Neuronal stem cell (in vitro differentiated cells): ENCODE results near the gene SEMA4B.

Experiments
- DNase-seq: peaks from one replicate; pipeline ENCODE4 v3.0.0-alpha.2; 2013; ENCODE audit warnings: low spot score
- H2AFZ ChIP-seq: one replicate; pipeline ENCODE4 v1.6.1; 2013; ENCODE audit warnings: mild to moderate bottlenecking, low read length, inconsistent platforms
- H2AK5ac ChIP-seq: 2 replicates; pipeline ENCODE4 v1.6.1; 2013; ENCODE audit warnings: low read depth, mild to moderate bottlenecking, inconsistent platforms, low read length, moderate library complexity, mixed read lengths
- H2BK120ac ChIP-seq: 2 replicates; pipeline ENCODE4 v1.6.1; 2013; ENCODE audit warnings: low read depth, mild to moderate bottlenecking, inconsistent platforms, low read length, moderate library complexity, mixed read lengths
- H2BK12ac ChIP-seq: one replicate; pipeline ENCODE4 v1.6.1; 2013; ENCODE audit warnings: low read length, inconsistent platforms
- H2BK15ac ChIP-seq: 2 replicates; pipeline ENCODE4 v1.6.1; 2013; ENCODE audit warnings: mild to moderate bottlenecking, low read length, inconsistent platforms, mixed read lengths
- H2BK5ac ChIP-seq: one replicate; pipeline ENCODE4 v1.6.1; 2013; ENCODE audit warnings: inconsistent platforms, mild to moderate bottlenecking, low read length, moderate library complexity
- H3K14ac ChIP-seq: one replicate; pipeline ENCODE4 v1.6.1; 2013; ENCODE audit warnings: low read length, inconsistent platforms
- H3K18ac ChIP-seq: 2 replicates; pipeline ENCODE4 v1.6.1; 2013; ENCODE audit warnings: low read length, inconsistent platforms
- H3K23ac ChIP-seq: 2 replicates; pipeline ENCODE4 v1.6.1; 2013; ENCODE audit warnings: low read depth, mild to moderate bottlenecking, mixed read lengths, low read length, inconsistent platforms; ENCODE audit not compliant: poor library complexity
- H3K27ac ChIP-seq: replicated peaks from 3 replicates; pipeline ENCODE4 v1.5.1; 2013; ENCODE audit warnings: low read length, inconsistent platforms
- H3K27me3 ChIP-seq, 3 experiments: 2 replicates each; pipeline ENCODE4 v1.6.1; 2013; ENCODE audit warnings: low read length in 3 of 3, mild to moderate bottlenecking in 2 of 3, inconsistent platforms in 1 of 3, low read depth in 1 of 3, mixed read lengths in 1 of 3, moderate library complexity in 1 of 3; ENCODE audit not compliant: control insufficient read depth in 3 of 3, insufficient read depth in 3 of 3
- H3K36me3 ChIP-seq, 2 donors: replicated peaks in 1 of 2; 2 replicates each; pipeline ENCODE4 v1.6.1; 2013; ENCODE audit warnings: low read length in 2 of 2; ENCODE audit not compliant: control insufficient read depth in 2 of 2, insufficient read depth in 2 of 2
- H3K4ac ChIP-seq: 2 replicates; pipeline ENCODE4 v1.6.1; 2013; ENCODE audit warnings: inconsistent platforms, mild to moderate bottlenecking, low read length, moderate library complexity
- H3K4me1 ChIP-seq, 2 donors: 1 replicate in 1 of 2; 2 replicates in 1 of 2; pipeline ENCODE4 v1.6.1; 2013; ENCODE audit warnings: low read length in 2 of 2, low read depth in 1 of 2; ENCODE audit not compliant: control insufficient read depth in 2 of 2, insufficient read depth in 1 of 2
- H3K4me2 ChIP-seq: one replicate; pipeline ENCODE4 v1.6.1; 2013; ENCODE audit warnings: mild to moderate bottlenecking, low read length, inconsistent platforms; ENCODE audit not compliant: insufficient read depth, poor library complexity, severe bottlenecking
- H3K4me3 ChIP-seq, 2 donors: 2 replicates each; pipeline ENCODE4 v1.5.1; 2013; ENCODE audit warnings: low read length in 2 of 2, mild to moderate bottlenecking in 2 of 2, inconsistent platforms in 1 of 2, moderate library complexity in 1 of 2
- H3K79me1 ChIP-seq: one replicate; pipeline ENCODE4 v1.6.1; 2013; ENCODE audit warnings: low read depth, mild to moderate bottlenecking, inconsistent platforms, low read length, moderate library complexity
- H3K9ac ChIP-seq: one replicate; pipeline ENCODE4 v1.6.1; 2013; ENCODE audit warnings: mild to moderate bottlenecking, low read depth, low read length, inconsistent platforms; ENCODE audit not compliant: poor library complexity
- H3K9me3 ChIP-seq, 2 donors: replicated peaks in 1 of 2; 2 replicates each; pipeline versions ENCODE3 to v1.6.1; 2013; ENCODE audit warnings: low read length in 2 of 2, mild to moderate bottlenecking in 2 of 2, inconsistent platforms in 1 of 2, low read depth in 1 of 2, mixed read lengths in 1 of 2, moderate library complexity in 1 of 2; ENCODE audit not compliant: control insufficient read depth in 2 of 2, insufficient read depth in 1 of 2
- H4K8ac ChIP-seq: one replicate; pipeline ENCODE4 v1.6.1; 2013; ENCODE audit warnings: low read depth, mild to moderate bottlenecking, inconsistent platforms, low read length, moderate library complexity
- H4K91ac ChIP-seq: one replicate; pipeline ENCODE4 v1.6.1; 2013; ENCODE audit warnings: low read length, low read depth, mild to moderate bottlenecking, inconsistent platforms; ENCODE audit not compliant: poor library complexity
- WGBS, 2 donors: extraction: QIAGEN DNeasy Blood & Tissue Kit; methylation state at CpG; one replicate each; pipeline ENCODE4 v1.1.7; 2013; ENCODE audit warnings: missing lambda C conversion rate in 2 of 2, mixed read lengths in 1 of 2; ENCODE audit not compliant: insufficient read length in 2 of 2, insufficient replicate concordance in 1 of 2; ENCODE audit errors: extremely low coverage in 2 of 2; 5-methylcytosine and 5-hydroxymethylcytosine counted together

Gene SEMA4B

DNA sequence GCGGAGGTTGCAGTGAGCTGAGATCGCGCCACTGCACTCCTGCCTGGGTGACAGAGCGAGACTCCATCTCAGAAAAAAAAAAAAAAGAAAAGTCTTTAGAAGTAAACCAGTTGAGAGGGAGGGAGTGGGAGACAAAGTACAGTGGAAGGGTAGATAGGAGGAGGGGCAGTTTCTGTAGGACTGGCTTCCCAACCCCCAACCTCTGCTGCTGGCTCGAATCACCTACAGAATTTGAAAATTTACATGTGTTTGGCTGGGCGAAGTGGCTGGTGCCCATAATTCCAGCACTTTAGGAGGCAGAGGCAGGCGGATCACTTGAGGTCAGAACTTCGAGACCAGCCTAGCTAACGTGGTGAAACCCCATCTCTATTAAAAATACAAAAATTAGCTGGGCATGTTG is 24.1 kb upstream of the SEMA4B start:
- H3K9ac ChIP-seq: no peak overlapping the region
- no peak overlapping the region for H3K4me2 ChIP-seq
- H3K27me3 ChIP-seq: no peaks in the 10 kb centered on the region
- no peak overlapping the region for H2BK12ac ChIP-seq
- H2AK5ac ChIP-seq: no peak overlapping the region
- DNase-seq: no peak
- H3K9me3 ChIP-seq: no peaks in the 10 kb centered on the region
- no peak overlapping the region for H2BK15ac ChIP-seq
- no peak overlapping the region for H3K14ac ChIP-seq
- no peak overlapping the region for H2BK120ac ChIP-seq
- no peak overlapping the region for H3K23ac ChIP-seq
- no peak overlapping the region for H3K4me3 ChIP-seq
- H3K27ac ChIP-seq: no peak overlapping the region
- H2BK5ac ChIP-seq: no peak overlapping the region
- H3K4ac ChIP-seq: no peak overlapping the region
- no peaks in the 10 kb centered on the region for H3K36me3 ChIP-seq
- no peaks in the 10 kb centered on the region for H3K79me1 ChIP-seq
- peaks cover 1 to 8% of the 10 kb centered on the region in 2 donors for H3K4me1 ChIP-seq
- H4K8ac ChIP-seq: no peak overlapping the region
- WGBS, 2 donors: no CpG with 5 or more reads among the region's 9 CpGs
- no peak overlapping the region for H3K18ac ChIP-seq
- H4K91ac ChIP-seq: no peak overlapping the region
- no peak overlapping the region for H2AFZ ChIP-seq

- no peak overlapping the region for H2BK120ac ChIP-seq
- no peaks in the 10 kb centered on the region for H3K36me3 ChIP-seq
- H2AK5ac ChIP-seq: no peak overlapping the region
- H2BK15ac ChIP-seq: no peak overlapping the region
- no peak overlapping the region for H3K23ac ChIP-seq
- H3K27ac ChIP-seq: no peak overlapping the region
- no peak overlapping the region for H2BK5ac ChIP-seq
- H3K79me1 ChIP-seq: no peaks in the 10 kb centered on the region
- peaks cover 1 to 8% of the 10 kb centered on the region in 2 donors for H3K4me1 ChIP-seq
- no peak overlapping the region for H2BK12ac ChIP-seq
- H3K27me3 ChIP-seq: no peaks in the 10 kb centered on the region
- H3K14ac ChIP-seq: no peak overlapping the region
- H3K4ac ChIP-seq: no peak overlapping the region
- no peak overlapping the region for H3K18ac ChIP-seq
- no peak overlapping the region for H3K4me2 ChIP-seq
- H4K8ac ChIP-seq: no peak overlapping the region
- no peak for DNase-seq
- no peak overlapping the region for H3K4me3 ChIP-seq
- no peaks in the 10 kb centered on the region for H3K9me3 ChIP-seq
- H4K91ac ChIP-seq: no peak overlapping the region
- no peak overlapping the region for H2AFZ ChIP-seq
- H3K9ac ChIP-seq: no peak overlapping the region
- no CpG with 5 or more reads among the region's 10 CpGs for WGBS, 2 donors
These were observed 22.4 kb upstream of the SEMA4B start for GRCh38 chr15:90178468-90179435.

GRCh38 chr15:90181776-90182175 is 19.4 kb upstream of the SEMA4B start:
- Histone ChIP-seq H3K23ac (no peak overlapping the region), H3K9me3 (no peaks in the 10 kb centered on the region), H2BK15ac (no peak overlapping the region), H3K4me3 (no peak overlapping the region), H2BK12ac (no peak overlapping the region), H3K79me1 (no peaks in the 10 kb centered on the region), H4K8ac (no peak overlapping the region), H2BK5ac (no peak overlapping the region), H3K18ac (no peak overlapping the region), H3K36me3 (no peaks in the 10 kb centered on the region), H2AK5ac (peak overlapping the region; percentile 26), H3K9ac (no peak overlapping the region), H2BK120ac (no peak overlapping the region), H3K27ac (no peak overlapping the region), H2AFZ (no peak overlapping the region), H4K91ac (no peak overlapping the region), H3K4me1 (peaks cover 5 to 10% of the 10 kb centered on the region in 2 donors), H3K4ac (no peak overlapping the region), H3K14ac (no peak overlapping the region), H3K27me3 (no peaks in the 10 kb centered on the region), H3K4me2 (no peak overlapping the region)
- no peak for DNase-seq
- WGBS, 2 donors: no CpG with 5 or more reads among the region's 2 CpGs

DNA sequence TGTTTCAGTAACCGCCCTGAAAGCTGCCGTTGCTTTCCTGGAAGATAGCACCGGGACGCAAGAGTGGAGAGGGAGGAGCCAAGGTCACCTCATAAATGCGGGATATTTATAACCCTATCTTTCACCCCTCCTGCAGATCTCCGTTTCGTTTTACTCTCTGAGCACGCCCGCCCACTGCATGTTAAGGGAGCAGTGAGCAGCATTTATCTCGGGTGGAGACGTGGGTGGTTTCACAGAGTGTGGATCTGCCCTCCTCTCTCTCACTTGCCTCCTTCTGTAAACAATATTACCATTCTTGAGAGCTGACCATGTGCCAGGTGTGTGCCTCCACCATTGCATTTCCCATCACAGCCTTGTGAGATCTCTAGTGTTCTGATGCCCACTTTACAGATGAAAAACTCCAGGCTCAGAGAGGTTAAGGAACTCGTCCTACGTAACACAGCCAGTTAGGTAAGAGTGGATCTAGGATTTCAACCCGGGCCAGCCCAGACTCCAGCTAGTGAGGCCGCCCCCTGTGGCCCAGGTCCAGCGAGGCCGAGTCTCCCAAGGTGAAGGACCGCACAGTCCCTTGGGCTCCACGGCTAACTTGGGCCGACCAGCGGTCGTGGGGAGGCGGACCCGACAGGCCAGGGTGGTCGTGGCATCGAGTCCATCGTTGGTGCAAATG is 16.9 kb upstream of the SEMA4B start:
- H3K4me2 ChIP-seq: peak overlapping the region; percentile 77
- H3K4ac ChIP-seq: peak overlapping the region; percentile 97
- peak overlapping the region; percentile 94 for H2AFZ ChIP-seq
- H3K27me3 ChIP-seq: no peaks in the 10 kb centered on the region
- peak overlapping the region; percentile 75 for H2BK15ac ChIP-seq
- peak overlapping the region; percentile 81 for H2AK5ac ChIP-seq
- peaks cover 5 to 16% of the 10 kb centered on the region in 2 donors for H3K4me1 ChIP-seq
- no CpG with 5 or more reads among the region's 27 CpGs for WGBS, 2 donors
- no peak overlapping the region for H3K27ac ChIP-seq
- no peak overlapping the region for H2BK12ac ChIP-seq
- peak overlapping the region; percentile 87 for H2BK5ac ChIP-seq
- H4K8ac ChIP-seq: peak overlapping the region; percentile 65
- H3K4me3 ChIP-seq: peak overlapping the region; percentile 58 to 70
- no peaks in the 10 kb centered on the region for H3K79me1 ChIP-seq
- peak overlapping the region; percentile 93 for H3K18ac ChIP-seq
- no peak for DNase-seq
- no peaks in the 10 kb centered on the region for H3K9me3 ChIP-seq
- H4K91ac ChIP-seq: peak overlapping the region; percentile 47
- H3K36me3 ChIP-seq: no peaks in the 10 kb centered on the region
- peak overlapping the region; percentile 3 for H3K9ac ChIP-seq
- H3K23ac ChIP-seq: peak overlapping the region; percentile 91
- H2BK120ac ChIP-seq: peak overlapping the region; percentile 87
- H3K14ac ChIP-seq: no peak overlapping the region
